COR-L47 (cell line): ENCODE measurements around the gene TYK2.
"Not testable (repeated sequence)": the region's sequence is repeated elsewhere in the genome, so short reads cannot be mapped to it uniquely, and the experiment has no call there.

ENCODE experiments used
- DNase-seq: peaks from one replicate; lab custom pipeline; 2025; lab: John Stamatoyannopoulos, UW

The TYK2 gene

GRCh38 chr19:10377140-10377640 is 3.2 kb downstream of the TYK2 start:
- DNase-seq: not testable (repeated sequence)

GRCh38 chr19:10374931-10375330 is 5.4 kb downstream of the TYK2 start:
- DNase-seq: no peak

- DNase-seq: no peak
Observed at GRCh38 chr19:10372690-10373089, 7.7 kb downstream of the TYK2 start.

DNA sequence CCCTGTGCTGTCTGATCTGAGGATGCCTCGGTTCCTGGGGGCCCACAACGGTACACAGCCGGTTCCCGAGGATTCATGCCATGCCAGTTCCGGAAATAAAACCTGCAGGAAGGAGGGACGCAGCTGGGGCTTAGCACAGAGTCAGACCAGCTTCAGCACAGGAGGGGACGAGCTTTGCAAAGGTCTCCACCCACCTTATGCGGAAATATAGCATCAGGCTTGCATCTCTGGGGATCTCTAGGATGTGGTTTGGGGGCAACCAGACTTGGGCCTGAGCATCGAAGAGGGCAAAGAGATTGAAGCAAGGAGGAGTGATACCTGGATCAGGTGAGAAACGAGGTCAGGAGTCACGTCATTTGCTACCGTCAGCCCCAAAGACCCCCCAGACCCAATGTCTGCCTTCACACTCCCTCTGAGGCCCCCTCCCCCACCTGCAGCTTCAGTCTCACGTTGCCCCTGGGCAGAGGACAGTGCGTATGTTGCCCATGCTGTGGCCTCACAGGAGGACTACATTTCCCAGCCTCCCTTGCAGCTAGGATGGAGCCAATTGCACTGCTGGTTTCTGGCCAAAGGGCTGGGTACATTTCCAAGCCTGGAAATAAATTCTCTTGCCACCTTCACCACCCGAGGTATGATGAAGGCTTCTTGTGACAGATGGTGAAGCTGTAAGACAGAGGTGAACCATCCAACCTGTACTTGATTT is 12.1 kb downstream of the TYK2 start:
- no peak for DNase-seq

DNA sequence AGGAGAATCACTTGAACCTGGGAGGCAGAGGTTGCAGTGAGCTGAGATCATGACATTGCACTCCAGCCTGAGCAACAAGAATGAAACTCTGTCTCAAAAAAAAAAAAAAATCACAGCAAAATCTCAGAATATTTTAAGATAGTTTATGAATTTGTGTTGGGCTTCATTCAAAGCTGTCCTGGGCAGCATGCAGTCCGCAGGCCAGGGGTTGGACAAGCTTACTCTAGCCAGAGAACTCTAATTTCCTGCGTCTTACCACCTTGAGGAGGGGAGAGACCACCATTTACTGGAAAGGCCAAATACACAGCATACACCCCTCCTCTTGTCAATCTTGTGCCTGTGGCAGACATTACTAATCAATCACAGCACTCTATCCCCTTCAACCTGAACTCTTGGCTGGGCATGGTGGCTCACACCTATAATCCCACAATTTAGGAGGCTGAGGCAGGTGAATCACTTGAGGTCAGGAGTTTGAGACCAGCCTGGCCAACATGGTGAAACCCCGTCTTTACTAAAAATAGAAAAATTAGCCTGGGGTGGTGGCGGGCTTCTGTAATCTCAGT is 13.3 kb downstream of the TYK2 start:
- DNase-seq: not testable (repeated sequence)

- no peak for DNase-seq
Observed at GRCh38 chr19:10365518-10365917, 14.9 kb downstream of the TYK2 start.

- no peak for DNase-seq
Observed at GRCh38 chr19:10364644-10365043, 15.7 kb downstream of the TYK2 start.

DNA sequence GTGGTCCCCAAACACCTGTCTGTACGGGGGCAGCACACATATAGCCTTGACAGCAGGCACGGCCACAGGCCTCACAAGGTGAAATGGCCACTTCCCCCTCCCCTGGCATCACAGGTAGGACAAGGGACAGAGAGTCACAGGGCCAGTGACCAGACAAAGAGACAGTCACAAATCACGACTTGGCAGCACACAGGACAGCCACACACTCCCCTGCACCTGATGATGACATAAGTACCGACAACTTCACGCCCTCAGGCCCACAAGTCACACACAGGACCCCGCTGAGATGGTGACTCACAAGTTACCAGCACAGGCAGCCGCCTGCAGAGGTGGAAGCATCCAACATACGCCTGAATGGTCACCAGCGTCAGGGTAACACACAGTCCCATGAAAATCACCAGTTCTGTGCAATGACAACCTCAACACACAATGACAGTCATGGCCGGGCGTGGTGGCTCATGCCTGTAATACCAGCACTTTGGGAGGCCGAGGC is 16.5 kb downstream of the TYK2 start:
- DNase-seq: no peak

DNA sequence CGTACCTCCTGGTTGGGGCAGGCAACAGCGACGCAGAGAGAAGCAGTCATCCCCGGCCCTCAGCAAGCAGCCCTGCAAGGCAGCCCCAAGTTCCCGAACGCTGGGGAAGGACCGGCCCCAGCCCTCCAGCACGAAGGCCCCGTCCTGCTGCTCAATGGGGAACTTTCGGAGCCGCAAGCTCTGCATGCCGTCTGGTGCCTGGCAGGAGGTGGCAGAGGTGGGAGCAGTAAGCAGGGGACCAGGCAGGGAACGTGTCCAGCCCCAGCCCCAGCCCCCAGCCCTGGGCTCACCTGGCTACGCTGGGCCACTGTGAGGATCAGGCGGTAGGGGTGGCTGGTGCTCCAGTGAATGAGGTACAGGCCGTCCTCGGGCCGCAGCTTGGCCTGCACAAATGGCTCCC is 18.1 kb downstream of the TYK2 start:
- DNase-seq: no peak

DNA sequence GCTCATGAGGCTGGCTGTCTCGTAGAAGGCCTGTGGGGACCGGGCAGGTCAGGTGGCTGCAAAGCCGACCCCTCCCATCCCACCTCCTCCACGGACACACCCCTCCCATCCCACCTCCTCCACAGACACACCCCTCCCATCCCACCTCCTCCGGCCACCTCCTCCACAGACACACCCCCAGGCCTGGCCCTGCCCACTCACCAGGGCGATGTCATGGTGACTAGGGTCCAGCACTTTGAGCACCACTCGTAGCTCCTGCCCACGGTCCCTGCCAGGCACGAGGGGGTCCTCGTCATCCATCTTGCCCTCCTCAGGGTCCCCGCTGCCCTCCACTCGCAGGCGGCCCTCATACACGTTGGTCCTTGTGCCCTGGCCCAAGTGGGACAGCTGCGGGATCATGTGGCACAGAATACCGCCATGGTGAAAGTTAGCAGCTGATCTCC is 18.8 kb downstream of the TYK2 start:
- DNase-seq: no peak

DNA sequence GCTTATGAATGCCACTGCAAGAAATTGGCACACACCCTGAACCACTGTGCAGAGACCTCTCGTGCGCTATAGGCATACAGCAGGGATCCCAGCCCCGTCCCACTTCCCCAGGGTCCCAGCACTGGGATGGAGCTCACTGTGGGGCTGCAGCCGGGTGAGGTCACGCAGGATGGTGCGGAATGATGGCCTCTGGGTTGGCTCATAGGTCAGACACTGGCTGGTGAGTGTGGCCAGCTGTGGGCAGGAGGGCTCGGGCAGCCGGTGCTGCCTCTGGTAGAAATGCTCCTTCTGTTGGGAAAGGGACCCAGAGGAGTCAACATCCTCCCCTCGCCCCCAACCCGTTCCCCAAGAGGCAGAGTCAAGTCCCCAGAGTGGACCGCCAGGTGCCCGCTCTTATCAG is 23.9 kb downstream of the TYK2 start:
- DNase-seq: no peak

DNA sequence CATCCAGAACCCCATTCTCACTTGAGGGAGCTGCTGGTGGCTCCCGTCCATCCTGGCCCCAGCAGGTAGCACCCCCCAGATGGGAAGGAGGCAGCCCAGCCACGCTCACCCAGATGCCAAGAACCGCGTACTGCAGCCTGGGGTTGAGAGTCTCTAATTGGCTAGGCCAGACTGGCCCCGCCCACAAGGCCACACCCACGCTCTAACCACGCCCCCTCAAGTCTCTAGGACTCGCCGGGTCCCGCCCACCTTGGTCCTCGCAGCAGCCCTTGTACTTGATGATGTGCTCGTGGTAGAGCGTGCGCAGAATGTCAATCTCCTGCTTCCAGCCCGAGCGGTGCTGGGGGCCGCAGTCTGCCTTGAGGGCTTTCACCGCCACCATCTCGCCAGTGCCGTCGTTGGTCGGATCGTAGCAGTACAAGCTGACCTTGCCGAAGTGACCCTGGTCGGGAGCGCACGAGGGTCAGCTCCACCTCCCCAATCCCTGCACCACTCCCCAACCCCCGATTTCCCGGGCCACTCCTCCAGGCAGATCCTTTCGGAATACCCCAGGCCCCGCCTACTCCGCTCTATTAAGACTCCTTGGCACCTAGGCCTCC is 26.5 kb downstream of the TYK2 start:
- no peak for DNase-seq

DNA sequence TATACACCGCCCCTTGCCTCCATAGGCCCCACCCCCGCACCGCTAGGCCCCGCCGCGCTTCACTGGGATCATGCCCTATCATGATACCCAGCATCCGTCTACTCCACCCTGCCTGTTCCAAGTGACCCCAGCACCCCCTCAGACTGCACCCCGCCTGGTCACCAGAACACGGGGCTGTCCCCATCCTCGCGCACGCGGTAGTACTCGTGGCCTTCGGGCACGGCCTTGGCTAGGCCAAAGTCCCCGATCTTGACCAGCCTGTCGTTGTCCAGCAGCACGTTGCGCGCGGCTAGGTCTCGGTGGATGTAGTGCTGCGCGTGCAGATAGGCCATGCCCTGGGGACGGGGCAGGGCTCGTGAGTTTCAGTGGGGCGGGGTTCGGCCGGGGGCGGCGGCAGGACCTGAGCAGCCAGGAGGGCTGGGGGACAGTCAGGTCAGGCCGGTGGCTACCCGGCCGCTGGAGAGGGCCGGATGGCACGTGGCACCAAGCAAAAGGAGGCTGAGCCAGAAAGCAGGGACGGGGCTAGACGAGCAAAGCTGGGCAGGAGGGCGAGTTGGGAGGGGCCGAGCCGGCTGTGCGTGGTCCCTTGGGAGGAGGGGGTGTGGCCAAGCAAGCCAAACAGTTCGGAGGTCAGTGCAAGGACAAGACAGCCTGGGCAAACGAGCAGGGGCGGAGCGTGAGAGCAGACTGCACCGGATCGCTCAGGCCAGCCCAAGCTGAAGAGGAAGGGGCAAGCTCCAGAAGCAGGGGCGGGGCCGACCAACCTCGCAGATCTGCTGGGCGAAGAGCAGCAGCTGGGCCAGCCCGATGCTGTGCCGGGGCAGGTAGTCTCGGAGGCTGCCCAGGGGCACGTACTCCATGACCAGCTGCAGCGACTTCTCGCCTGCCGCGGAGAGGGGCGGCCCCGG is 27.4 kb downstream of the TYK2 start:
- no peak for DNase-seq

- no peak for DNase-seq
Observed at GRCh38 chr19:10346509-10346908, 33.9 kb downstream of the TYK2 start.

DNA sequence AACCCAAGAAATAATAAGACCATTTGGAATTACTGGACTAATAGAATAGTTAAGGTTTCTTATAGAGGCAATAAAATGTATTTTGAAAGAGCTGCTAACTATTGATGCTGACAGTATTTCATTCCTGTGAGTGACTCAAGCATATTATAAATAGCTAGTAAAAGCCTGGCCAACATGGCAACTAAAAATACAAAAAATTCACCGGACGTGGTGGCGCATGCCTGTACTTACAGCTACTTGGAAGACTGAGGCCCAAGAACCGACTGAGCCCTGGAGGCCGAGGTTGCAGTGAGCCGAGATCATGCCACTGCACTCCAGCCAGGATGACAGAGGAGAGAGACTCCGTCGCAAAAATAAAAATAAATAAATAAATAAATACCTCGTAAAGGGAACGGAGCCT is 35.6 kb downstream of the TYK2 start:
- no peak for DNase-seq

GRCh38 chr19:10343495-10343894 is 36.9 kb downstream of the TYK2 start:
- no peak for DNase-seq

DNA sequence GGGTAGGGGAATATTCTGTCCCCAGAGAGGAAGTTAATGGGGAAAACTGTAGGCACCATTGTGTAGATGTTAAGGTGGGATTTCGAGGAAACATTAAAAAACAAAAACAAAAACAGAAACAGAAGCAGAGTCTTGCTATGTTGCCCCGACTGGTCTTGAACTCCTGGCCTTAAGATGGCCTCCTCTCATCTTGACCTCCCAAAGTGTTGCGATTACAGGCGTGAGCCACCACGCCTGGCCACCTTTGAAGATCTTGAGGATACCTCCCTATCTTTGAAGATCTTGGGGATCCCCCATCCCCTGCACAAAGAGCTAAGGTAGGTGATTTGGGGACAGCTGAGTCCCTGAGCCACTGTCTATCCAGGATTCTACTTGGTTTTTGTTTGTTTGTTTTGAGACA is 40.4 kb downstream of the TYK2 start:
- no peak for DNase-seq

DNA sequence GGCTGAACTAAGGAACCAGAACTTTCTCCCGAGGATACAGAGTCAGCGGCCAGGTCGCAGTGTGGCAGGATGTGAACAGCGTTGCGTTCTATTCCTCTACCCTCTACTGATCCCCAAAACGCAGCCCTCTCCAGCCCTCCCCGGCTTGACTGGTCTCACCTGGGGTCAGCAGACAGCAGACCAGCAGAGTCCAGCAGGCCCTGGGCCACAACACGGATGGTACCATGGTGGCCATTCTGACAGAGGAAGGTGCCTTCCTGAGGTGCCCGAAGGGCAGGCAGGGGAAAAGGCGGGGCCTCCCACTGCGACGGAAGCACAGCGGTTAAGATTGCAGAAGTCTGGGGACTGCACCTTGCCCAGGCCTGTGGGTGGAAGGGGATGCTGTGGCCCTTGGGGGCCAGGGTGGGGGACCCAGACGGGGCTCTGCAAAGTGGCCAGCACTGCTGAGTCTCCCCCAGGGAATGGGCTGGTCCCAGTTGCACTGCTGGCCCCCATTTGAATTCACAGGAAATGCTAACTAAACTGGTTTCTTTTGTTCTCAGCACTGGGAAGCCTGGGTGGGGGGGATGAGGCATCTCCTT is 40.9 kb downstream of the TYK2 start, which contains the start of gene ICAM3:
Gene ICAM3, minus strand, starts transcription at position 245 of the 581 bp plus-strand sequence. Its CDS starts 10 bp downstream, at position 235.
- DNase-seq: no peak

DNA sequence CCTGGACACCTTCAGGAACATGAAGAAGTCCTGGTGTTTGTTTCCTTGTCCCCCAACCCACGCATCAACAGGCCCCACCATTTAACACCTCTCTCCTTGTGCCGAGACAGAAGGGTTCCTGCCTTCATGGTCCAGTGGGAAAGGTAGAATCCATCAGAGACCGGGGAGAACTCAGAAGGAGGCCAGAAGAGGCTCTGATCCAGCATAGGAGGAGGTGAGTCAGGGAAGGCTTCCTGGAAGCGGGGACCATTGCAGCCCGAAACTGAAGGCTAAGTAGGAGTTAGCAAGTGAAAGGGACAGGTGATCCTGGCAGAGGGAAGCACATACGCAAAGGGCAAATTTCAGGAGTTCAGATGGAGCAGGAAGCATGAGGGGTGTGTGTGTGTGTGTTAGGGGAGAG is 41.4 kb downstream of the TYK2 start:
- no peak for DNase-seq

DNA sequence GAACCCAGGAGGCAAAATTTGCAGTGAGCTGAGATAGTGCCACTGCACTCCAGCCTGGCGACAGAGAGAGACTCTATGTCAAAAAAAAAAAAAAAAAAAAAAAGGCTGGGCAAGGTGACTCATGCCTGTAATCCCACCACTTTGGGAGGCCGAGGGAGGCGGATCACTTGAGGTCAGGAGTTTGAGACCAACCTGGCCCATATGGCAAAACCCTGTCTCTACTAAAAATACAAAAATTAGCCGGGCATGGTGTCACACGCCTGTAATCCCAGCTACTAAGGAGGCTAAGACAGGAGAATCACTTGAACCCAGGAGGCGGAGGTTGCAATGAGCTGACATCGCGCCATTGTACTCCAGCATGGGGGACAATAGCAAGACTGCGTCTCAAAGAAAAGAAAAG is 43.6 kb downstream of the TYK2 start:
- DNase-seq: not testable (repeated sequence)

- DNase-seq: no peak
Observed at GRCh38 chr19:10335352-10335985, 44.9 kb downstream of the TYK2 start.
